Stimulated activated CD4-positive, alpha-beta T cell treated with anti-CD3 and anti-CD28 coated beads, Interleukin-2, amount 100 ng/mL, for 48 hours (primary cell): Measurements from ENCODE around the gene TSEN34.
"Not testable (repeated sequence)": the region's sequence is repeated elsewhere in the genome, so short reads cannot be mapped to it uniquely, and the experiment has no call there.

Experiments used
- DNase-seq, 2 donors: peaks; one replicate each; pipeline ENCODE4 v3.0.0-alpha.2; 2020

The TSEN34 gene

GRCh38 chr19:54240372-54241336 is 49.5 kb downstream of the TSEN34 start:
- not testable (repeated sequence) for DNase-seq

- not testable (repeated sequence) for DNase-seq
These were observed 51.1 kb downstream of the TSEN34 start for GRCh38 chr19:54242234-54242633.

GRCh38 chr19:54242646-54243045 is 51.5 kb downstream of the TSEN34 start, which contains the start of gene LILRA6:
LILRA6 (minus strand) TSS chr19:54242790.
- DNase-seq: not testable (repeated sequence)

GRCh38 chr19:54243809-54244208 is 52.7 kb downstream of the TSEN34 start:
- not testable (repeated sequence) for DNase-seq
